Measurements from ENCODE around the gene TBC1D20.

DNA sequence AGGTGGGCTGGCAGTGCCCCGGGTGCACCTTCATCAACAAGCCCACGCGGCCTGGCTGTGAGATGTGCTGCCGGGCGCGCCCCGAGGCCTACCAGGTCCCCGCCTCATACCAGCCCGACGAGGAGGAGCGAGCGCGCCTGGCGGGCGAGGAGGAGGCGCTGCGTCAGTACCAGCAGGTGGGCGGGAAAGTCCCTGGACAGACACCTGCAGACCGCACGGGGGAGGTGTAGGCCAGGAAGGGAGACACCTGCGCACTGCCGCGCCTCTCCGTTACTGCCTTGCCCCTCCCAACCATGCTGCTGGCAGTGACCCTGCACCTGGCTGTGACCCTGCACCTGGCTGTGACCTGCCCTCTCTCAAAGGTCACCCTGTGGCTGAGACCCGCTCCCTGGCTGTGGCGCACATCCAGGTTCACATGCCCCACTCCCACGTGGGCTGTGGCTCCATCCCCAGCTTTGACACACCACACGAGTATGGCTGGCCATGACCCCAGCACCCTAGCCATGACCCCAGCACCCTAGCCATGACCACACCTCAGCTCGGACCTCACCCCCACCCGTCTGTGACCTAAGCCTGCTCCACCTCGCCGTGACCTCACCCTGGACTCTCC lies 42.7 kb downstream of the TBC1D20 start:
- TF ChIP-seq, protein P1, sequence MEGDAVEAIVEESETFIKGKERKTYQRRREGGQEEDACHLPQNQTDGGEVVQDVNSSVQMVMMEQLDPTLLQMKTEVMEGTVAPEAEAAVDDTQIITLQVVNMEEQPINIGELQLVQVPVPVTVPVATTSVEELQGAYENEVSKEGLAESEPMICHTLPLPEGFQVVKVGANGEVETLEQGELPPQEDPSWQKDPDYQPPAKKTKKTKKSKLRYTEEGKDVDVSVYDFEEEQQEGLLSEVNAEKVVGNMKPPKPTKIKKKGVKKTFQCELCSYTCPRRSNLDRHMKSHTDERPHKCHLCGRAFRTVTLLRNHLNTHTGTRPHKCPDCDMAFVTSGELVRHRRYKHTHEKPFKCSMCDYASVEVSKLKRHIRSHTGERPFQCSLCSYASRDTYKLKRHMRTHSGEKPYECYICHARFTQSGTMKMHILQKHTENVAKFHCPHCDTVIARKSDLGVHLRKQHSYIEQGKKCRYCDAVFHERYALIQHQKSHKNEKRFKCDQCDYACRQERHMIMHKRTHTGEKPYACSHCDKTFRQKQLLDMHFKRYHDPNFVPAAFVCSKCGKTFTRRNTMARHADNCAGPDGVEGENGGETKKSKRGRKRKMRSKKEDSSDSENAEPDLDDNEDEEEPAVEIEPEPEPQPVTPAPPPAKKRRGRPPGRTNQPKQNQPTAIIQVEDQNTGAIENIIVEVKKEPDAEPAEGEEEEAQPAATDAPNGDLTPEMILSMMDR (conservative IDR thresholded peaks at IDR 0.05), result no peak
- TF ChIP-seq EZH2 (IDR thresholded peaks at IDR 0.05; ENCODE audit: low read depth), result no peak
